ENCODE data around the gene S100B. TPM values are rescaled to one million over a fixed set of nuclear protein-coding genes. Genes with fewer than 3 reads are reported as not detected.

S100B gene
- total RNA-seq, 1 donor, result 1.4 TPM

- no peak for TF ChIP-seq CTCF (IDR thresholded peaks at IDR 0.05; ENCODE audit: extremely low read depth, low read depth, low read length)
- H3K4me3 ChIP-seq (ENCODE audit: insufficient read depth, low read length), result no peak overlapping the region
- H3K9me3 ChIP-seq (ENCODE audit: low read depth, low read length), result peaks cover 7% of the 10 kb centered on the region
- H3K36me3 ChIP-seq (ENCODE audit: insufficient read depth, low read length), result no peaks in the 10 kb centered on the region
- peak overlapping the region; percentile 70 for H3K27ac ChIP-seq (ENCODE audit: low read depth, low read length)
- DNase-seq (ENCODE audit: insufficient read length, low spot score, missing footprints), result no peak
- H3K4me2 ChIP-seq (ENCODE audit: insufficient read depth, low read length), result no peak overlapping the region
- no peaks in the 10 kb centered on the region for H3K79me2 ChIP-seq (ENCODE audit: insufficient read depth, low read length)
- peaks cover 4% of the 10 kb centered on the region for H3K4me1 ChIP-seq (ENCODE audit: insufficient read depth, low read length)
- no peaks in the 10 kb centered on the region for H3K27me3 ChIP-seq (ENCODE audit: insufficient read depth, low read length)
- H2AFZ ChIP-seq (ENCODE audit: low read length), result no peak overlapping the region
- no peaks in the 10 kb centered on the region for H4K20me1 ChIP-seq (ENCODE audit: insufficient read depth, low read length)
Observed at GRCh38 chr21:46619846-46620245, 15.0 kb upstream of the S100B start.

GRCh38 chr21:46618738-46619379 is 14.0 kb upstream of the S100B start:
- no peaks in the 10 kb centered on the region for H4K20me1 ChIP-seq (ENCODE audit: insufficient read depth, low read length)
- H3K27me3 ChIP-seq (ENCODE audit: insufficient read depth, low read length), result no peaks in the 10 kb centered on the region
- H2AFZ ChIP-seq (ENCODE audit: low read length), result no peak overlapping the region
- peak overlapping the region; percentile 70 for H3K27ac ChIP-seq (ENCODE audit: low read depth, low read length)
- H3K9me3 ChIP-seq (ENCODE audit: low read depth, low read length), result peaks cover 7% of the 10 kb centered on the region
- TF ChIP-seq CTCF (IDR thresholded peaks at IDR 0.05; ENCODE audit: extremely low read depth, low read depth, low read length), result no peak
- H3K79me2 ChIP-seq (ENCODE audit: insufficient read depth, low read length), result no peaks in the 10 kb centered on the region
- DNase-seq (ENCODE audit: insufficient read length, low spot score, missing footprints), result no peak
- no peak overlapping the region for H3K4me3 ChIP-seq (ENCODE audit: insufficient read depth, low read length)
- peaks cover 4% of the 10 kb centered on the region for H3K4me1 ChIP-seq (ENCODE audit: insufficient read depth, low read length)
- H3K36me3 ChIP-seq (ENCODE audit: insufficient read depth, low read length), result no peaks in the 10 kb centered on the region
- no peak overlapping the region for H3K4me2 ChIP-seq (ENCODE audit: insufficient read depth, low read length)

- no peaks in the 10 kb centered on the region for H3K27me3 ChIP-seq (ENCODE audit: insufficient read depth, low read length)
- TF ChIP-seq CTCF (IDR thresholded peaks at IDR 0.05; ENCODE audit: extremely low read depth, low read depth, low read length), result no peak
- H3K9me3 ChIP-seq (ENCODE audit: low read depth, low read length), result peaks cover 7% of the 10 kb centered on the region
- H3K36me3 ChIP-seq (ENCODE audit: insufficient read depth, low read length), result no peaks in the 10 kb centered on the region
- no peak overlapping the region for H2AFZ ChIP-seq (ENCODE audit: low read length)
- no peaks in the 10 kb centered on the region for H4K20me1 ChIP-seq (ENCODE audit: insufficient read depth, low read length)
- no peaks in the 10 kb centered on the region for H3K79me2 ChIP-seq (ENCODE audit: insufficient read depth, low read length)
- no peak overlapping the region for H3K4me2 ChIP-seq (ENCODE audit: insufficient read depth, low read length)
- peaks cover 4% of the 10 kb centered on the region for H3K4me1 ChIP-seq (ENCODE audit: insufficient read depth, low read length)
- no peak for DNase-seq (ENCODE audit: insufficient read length, low spot score, missing footprints)
- H3K4me3 ChIP-seq (ENCODE audit: insufficient read depth, low read length), result no peak overlapping the region
- H3K27ac ChIP-seq (ENCODE audit: low read depth, low read length), result no peak overlapping the region
Observed at GRCh38 chr21:46617267-46618051, 12.6 kb upstream of the S100B start.

- peaks cover 4% of the 10 kb centered on the region for H3K4me1 ChIP-seq (ENCODE audit: insufficient read depth, low read length)
- H3K79me2 ChIP-seq (ENCODE audit: insufficient read depth, low read length), result no peaks in the 10 kb centered on the region
- no peak overlapping the region for H3K27ac ChIP-seq (ENCODE audit: low read depth, low read length)
- H3K36me3 ChIP-seq (ENCODE audit: insufficient read depth, low read length), result no peaks in the 10 kb centered on the region
- H3K27me3 ChIP-seq (ENCODE audit: insufficient read depth, low read length), result no peaks in the 10 kb centered on the region
- no peak overlapping the region for H3K4me3 ChIP-seq (ENCODE audit: insufficient read depth, low read length)
- H2AFZ ChIP-seq (ENCODE audit: low read length), result no peak overlapping the region
- no peak overlapping the region for H3K4me2 ChIP-seq (ENCODE audit: insufficient read depth, low read length)
- H4K20me1 ChIP-seq (ENCODE audit: insufficient read depth, low read length), result no peaks in the 10 kb centered on the region
- H3K9me3 ChIP-seq (ENCODE audit: low read depth, low read length), result peaks cover 7% of the 10 kb centered on the region
- no peak for DNase-seq (ENCODE audit: insufficient read length, low spot score, missing footprints)
- TF ChIP-seq CTCF (IDR thresholded peaks at IDR 0.05; ENCODE audit: extremely low read depth, low read depth, low read length), result no peak
Observed at GRCh38 chr21:46616656-46617055, 11.8 kb upstream of the S100B start.

All from osteoblast (primary cell).